Measurements from ENCODE around the gene PHETA1. TPM values are rescaled to one million over a fixed set of nuclear protein-coding genes. Genes with fewer than 3 reads are reported as not detected.

Gene PHETA1
- total RNA-seq, 1 experiment from 2014 or later, result 10.1 TPM

DNA sequence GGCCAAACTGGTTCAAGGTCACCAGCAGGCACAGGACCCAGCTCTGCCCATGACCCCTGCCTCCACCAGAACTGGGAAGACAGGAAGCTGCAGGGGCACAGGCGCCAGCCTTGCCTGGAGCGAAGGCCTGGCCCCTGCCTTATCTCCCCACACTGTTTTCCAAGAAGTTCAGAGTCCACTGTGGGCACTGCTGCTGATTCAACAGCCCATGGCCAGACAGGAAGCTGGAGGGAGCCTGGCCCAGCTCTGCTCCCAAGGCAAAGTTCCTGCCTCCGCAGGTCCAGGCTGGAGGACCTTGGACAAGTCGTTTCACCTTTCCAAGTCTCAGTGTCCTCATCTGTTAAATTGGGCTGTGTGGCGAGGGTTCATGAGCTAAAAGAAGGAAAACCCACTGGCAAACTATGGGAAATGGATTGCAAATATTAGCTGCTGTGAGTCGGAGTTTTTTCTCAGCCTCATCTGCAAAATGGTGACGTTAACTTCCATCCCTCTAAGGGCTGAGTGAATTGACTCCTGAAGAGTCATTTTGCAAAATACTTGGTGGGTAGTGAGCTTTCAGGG, 1.2 kb downstream of the PHETA1 start:
- no peak for DNase-seq
- peaks cover 2% of the 10 kb centered on the region for H3K36me3 ChIP-seq (replicated peaks; ENCODE audit: control insufficient read depth, insufficient read depth, low read length)
- peak overlapping the region; percentile 87; the same call in 1 of the 2 replicates for H3K4me3 ChIP-seq (ENCODE audit: insufficient read depth, low read depth, low read length)
- peaks cover 8% of the 10 kb centered on the region for H3K27me3 ChIP-seq (ENCODE audit: control insufficient read depth, insufficient read depth, low read length)

DNA sequence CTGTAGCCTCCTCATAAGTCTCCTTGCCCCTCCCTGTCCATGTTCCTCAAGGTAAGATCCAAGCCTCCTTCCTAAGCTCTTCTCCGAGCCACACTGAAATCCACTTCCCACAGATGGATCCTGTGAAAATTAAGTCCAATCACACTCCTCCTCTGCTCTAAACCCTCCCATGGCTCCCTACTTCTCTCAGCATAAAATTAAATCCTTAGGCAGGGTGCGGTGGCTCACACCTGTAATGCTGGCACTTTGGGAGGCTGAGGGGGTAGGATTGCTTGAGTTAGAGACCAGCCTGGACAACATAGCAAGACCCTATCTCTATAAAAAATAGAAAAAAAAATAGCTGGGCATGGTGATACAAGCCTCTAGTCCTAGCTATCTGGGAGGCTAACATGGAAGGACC, 2.3 kb downstream of the PHETA1 start:
- DNase-seq, result no peak
- H3K27me3 ChIP-seq (ENCODE audit: control insufficient read depth, insufficient read depth, low read length), result peaks cover 8% of the 10 kb centered on the region
- H3K4me3 ChIP-seq (ENCODE audit: insufficient read depth, low read depth, low read length), result no peak overlapping the region
- H3K36me3 ChIP-seq (replicated peaks; ENCODE audit: control insufficient read depth, insufficient read depth, low read length), result peaks cover 2% of the 10 kb centered on the region

DNA sequence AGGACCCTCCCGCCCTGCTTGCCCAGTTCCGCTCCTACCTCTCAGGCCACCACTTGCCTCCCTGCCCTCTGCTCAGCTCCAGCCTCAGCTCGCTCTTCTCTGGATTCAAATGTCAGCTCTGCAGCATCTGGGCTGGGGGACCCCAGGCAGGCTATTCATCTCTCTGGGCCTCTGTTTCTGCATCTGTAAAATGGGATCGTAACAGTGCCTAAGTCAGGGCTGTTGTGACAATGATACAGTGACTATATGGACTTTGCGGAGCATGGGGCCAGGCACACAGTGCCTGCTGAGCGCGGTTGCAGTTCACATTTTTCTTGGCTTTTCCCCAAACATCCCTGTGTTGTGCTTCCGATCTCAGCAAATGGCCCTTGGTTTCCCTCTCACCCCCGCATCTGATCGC, 2.8 kb downstream of the PHETA1 start:
- Histone ChIP-seq H3K27me3 (ENCODE audit: control insufficient read depth, insufficient read depth, low read length) (peaks cover 8% of the 10 kb centered on the region), H3K4me3 (ENCODE audit: insufficient read depth, low read depth, low read length) (no peak overlapping the region), H3K36me3 (replicated peaks; ENCODE audit: control insufficient read depth, insufficient read depth, low read length) (peaks cover 2% of the 10 kb centered on the region)
- DNase-seq, result no peak

DNA sequence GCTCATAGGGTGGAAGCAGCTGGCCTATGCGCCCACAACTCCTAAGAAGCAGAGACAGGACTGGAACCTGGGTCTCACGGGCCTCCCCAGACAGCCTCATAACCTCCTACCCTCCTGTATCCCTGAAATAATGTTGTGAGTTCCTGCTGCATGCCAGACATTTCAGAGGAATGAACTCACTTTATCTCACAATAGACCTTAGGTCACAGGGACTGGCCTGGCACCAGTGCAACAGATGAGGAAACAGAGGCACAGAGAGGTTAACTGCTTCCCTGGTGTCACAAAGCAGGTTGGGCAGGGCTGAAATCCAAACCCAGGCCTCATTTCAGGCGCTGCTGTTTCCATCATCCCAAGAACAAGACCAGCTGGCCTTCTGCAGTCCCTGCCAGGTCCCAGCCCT, 5.3 kb downstream of the PHETA1 start:
- H3K4me3 ChIP-seq (ENCODE audit: insufficient read depth, low read depth, low read length), result no peak overlapping the region
- H3K36me3 ChIP-seq (replicated peaks; ENCODE audit: control insufficient read depth, insufficient read depth, low read length), result peaks cover 2% of the 10 kb centered on the region
- no peak for DNase-seq
- peaks cover 5% of the 10 kb centered on the region for H3K27me3 ChIP-seq (ENCODE audit: control insufficient read depth, insufficient read depth, low read length)

DNA sequence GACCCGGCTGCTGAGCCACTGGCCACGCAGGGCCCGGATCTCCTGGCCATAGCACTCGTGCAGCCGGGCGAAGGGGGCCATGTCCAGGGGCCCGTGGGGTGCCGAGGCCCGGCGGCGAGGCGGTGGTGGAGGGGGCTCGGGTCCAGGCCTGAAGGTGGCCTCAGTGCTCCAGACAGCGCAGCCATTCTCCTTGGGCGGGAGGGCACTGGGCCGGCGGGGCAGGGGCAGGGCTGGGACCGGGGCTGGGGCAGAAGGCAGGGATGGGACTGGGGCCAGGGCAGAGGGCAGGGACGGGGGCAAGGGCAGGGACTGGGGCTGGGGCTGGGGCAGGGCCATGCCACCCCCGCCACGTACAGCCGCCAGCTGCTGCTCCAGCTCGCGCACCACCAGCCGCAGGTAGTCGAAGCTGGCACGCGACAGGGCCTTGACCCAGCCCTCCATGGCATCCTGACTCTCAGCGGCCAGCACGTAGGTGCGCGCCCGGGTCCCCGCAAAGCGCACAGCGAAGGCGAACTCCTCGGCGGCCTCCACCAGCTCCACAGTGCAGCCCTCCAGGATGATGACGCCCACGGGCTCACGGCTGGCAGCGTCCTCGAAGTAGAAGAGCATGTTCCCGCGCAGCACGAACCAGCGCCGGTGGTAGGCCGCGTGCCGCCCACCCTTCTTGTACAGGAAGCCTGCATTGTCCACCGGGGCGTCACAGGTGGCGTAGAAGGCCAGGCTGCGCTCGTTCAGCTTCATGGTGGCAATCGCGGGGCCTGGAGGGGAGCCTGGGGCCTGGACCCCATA, 6.0 kb downstream of the PHETA1 start:
- no peak for DNase-seq
- no peak overlapping the region for H3K4me3 ChIP-seq (ENCODE audit: insufficient read depth, low read depth, low read length)
- H3K27me3 ChIP-seq (ENCODE audit: control insufficient read depth, insufficient read depth, low read length), result no peaks in the 10 kb centered on the region
- peaks cover 2% of the 10 kb centered on the region for H3K36me3 ChIP-seq (replicated peaks; ENCODE audit: control insufficient read depth, insufficient read depth, low read length)

DNA sequence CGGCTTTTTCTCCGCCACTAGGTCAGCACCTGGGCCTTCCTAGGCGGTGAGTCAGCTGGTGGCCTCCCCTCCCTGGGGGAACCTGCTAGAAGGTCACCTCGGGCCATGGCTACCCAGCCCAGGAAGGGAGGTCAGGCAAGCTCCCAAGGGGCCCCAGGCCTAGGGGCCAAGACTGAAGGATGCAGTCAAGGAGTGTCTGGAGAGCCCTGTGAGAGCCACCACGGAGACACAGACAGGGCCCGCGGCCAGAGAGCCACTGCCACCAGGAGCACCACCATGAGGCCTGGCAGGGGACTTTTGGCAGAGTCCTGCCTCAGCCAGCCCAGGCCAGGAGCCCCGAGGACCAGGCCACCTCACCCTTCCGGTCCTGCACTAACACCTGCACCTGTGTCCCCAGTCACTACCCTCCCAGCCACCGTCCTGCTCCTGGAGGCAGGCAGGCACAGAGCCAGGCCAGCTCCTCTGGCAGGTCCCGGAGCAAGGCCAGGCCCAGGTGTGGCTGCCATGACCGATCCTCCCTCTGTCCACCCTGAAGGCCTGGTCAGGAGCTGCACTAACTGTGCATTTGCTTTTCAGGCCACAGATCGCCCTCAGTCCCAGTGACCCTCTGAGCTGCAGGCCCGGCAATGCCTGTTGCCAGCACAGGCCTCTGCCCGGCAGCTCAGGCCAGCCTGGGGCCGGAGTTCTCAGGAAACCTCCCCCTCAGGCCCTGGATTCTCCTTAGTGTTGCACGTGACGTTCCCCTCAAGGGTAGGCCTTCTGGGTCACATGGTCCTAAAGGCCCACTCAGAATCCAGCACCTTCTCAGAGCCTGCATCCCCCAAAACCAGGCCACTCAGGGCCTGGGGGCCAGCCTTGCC, 6.9 kb downstream of the PHETA1 start:
- no peak for DNase-seq
- Histone ChIP-seq H3K4me3 (ENCODE audit: insufficient read depth, low read depth, low read length) (no peak overlapping the region), H3K27me3 (ENCODE audit: control insufficient read depth, insufficient read depth, low read length) (no peaks in the 10 kb centered on the region), H3K36me3 (replicated peaks; ENCODE audit: control insufficient read depth, insufficient read depth, low read length) (peaks cover 2% of the 10 kb centered on the region)

DNA sequence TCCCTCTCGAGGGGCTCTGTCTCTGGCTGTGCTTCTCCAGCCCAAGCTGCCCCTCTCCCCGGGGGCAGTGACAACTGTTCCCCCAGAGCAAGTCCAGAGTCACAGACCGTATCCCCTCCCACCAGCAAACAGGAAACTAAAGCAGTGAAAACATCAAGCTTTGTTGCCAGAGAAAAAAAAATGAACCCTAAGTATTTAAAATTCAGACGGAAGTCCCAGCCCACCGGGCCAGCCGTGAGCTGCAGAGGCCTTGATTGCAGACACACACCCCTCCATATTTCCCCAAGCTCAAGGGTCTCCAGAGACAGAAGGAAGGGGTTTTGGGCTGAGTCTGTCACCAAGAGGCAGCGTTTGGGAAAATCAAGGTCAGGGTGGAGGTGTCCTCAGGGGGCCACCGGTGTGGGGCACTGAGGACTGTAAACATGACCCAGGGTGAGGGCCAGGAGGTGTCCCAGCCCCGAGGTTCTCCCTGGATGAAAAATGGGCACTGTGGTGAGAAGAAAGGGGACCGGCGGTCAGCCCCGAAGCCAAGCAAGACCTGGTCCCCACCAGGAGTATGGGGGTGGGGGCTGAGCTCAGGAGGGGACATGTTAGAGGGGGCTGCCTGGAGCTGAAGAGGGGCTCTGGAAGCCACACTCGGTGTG, 7.7 kb downstream of the PHETA1 start:
- no peaks in the 10 kb centered on the region for H3K27me3 ChIP-seq (ENCODE audit: control insufficient read depth, insufficient read depth, low read length)
- H3K36me3 ChIP-seq (replicated peaks; ENCODE audit: control insufficient read depth, insufficient read depth, low read length), result peaks cover 2% of the 10 kb centered on the region
- H3K4me3 ChIP-seq (ENCODE audit: insufficient read depth, low read depth, low read length), result no peak overlapping the region
- DNase-seq, result no peak

DNA sequence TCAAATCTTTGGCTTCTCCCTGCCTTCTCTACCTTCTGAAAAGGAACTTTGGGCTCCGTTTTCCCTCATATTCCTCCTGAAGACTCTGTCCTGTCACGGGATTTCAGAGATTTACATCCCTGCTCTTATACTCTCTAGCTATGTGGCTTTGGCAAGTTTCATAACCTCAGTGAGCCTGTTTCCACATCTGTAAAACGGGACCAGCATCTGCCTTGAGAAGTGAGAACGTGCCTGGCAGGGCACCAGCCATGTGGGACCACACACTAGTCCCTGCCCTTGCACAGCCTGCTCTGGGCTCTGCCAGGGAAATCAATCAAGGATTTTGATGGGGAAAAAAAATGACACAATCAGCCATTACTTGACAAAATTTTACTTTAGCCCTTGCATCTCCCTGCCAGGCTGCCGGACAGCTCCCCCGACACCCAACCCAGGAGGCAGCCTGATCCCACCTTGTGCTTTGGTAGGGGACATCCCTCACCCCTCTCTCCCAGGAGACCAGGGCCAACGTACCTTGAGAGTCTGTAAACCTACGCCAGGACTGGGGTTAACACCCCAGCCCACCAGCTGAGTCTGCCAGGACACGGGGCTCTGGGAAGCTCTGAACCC, 8.5 kb downstream of the PHETA1 start:
- H3K27me3 ChIP-seq (ENCODE audit: control insufficient read depth, insufficient read depth, low read length), result no peaks in the 10 kb centered on the region
- peaks cover 2% of the 10 kb centered on the region for H3K36me3 ChIP-seq (replicated peaks; ENCODE audit: control insufficient read depth, insufficient read depth, low read length)
- DNase-seq, result no peak
- H3K4me3 ChIP-seq (ENCODE audit: insufficient read depth, low read depth, low read length), result no peak overlapping the region

DNA sequence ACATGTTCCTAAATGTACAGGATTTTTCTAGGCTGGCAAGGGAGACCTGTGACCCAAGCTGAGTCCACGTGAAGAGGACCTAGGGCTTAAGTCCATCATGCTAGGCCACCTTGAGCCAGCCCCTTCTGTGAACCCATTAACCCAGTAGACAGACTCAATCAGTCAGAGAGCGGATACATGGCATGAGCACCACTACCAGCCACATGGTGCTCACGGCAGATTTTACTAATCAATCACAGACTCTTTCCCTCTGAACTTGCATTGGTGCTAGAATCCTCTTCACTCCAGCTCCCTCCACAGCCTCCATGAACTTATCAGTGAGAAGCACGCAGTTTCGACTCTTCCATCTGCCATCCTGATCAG, 9.0 kb downstream of the PHETA1 start:
- Histone ChIP-seq H3K27me3 (ENCODE audit: control insufficient read depth, insufficient read depth, low read length) (no peaks in the 10 kb centered on the region), H3K4me3 (ENCODE audit: insufficient read depth, low read depth, low read length) (no peak overlapping the region), H3K36me3 (replicated peaks; ENCODE audit: control insufficient read depth, insufficient read depth, low read length) (peaks cover under 1% of the 10 kb centered on the region; the same call in 1 of the 2 replicates)
- DNase-seq, result no peak

DNA sequence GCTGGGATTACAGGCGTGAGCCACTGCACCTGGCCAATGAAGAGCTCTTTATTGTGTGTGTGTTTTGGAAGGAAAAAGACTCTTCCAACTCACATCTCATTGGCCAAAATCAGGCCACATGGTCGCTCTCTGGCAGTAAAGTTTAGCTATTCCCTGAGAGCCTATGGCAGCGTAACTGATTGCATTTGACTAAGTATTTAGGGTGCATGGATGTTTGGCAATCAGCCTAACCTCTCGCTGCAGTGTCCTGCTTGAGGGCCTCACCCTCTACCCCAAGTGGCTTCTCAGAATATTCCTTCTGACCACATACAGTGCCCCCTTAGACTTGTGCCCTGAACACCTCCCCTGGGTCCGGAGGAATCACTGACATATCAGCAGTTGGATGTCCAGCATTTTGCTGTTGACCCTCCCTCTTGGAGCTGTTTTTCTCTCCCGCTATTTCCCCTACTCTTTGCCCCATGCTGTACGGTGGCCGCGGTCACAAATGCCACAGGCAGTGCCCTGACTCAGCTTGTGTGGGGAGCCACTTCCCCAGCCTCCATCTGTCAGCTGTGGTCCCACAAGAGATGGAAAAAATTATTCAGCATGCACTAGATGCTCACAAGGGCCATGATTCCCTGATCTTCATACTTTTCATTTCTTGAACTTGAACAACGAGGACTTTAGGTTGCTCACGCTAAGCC, 9.5 kb downstream of the PHETA1 start:
- no peak for DNase-seq
- Histone ChIP-seq H3K4me3 (ENCODE audit: insufficient read depth, low read depth, low read length) (no peak overlapping the region), H3K36me3 (replicated peaks; ENCODE audit: control insufficient read depth, insufficient read depth, low read length) (no peaks in the 10 kb centered on the region; the same call in 1 of the 2 replicates), H3K27me3 (ENCODE audit: control insufficient read depth, insufficient read depth, low read length) (no peaks in the 10 kb centered on the region)

DNA sequence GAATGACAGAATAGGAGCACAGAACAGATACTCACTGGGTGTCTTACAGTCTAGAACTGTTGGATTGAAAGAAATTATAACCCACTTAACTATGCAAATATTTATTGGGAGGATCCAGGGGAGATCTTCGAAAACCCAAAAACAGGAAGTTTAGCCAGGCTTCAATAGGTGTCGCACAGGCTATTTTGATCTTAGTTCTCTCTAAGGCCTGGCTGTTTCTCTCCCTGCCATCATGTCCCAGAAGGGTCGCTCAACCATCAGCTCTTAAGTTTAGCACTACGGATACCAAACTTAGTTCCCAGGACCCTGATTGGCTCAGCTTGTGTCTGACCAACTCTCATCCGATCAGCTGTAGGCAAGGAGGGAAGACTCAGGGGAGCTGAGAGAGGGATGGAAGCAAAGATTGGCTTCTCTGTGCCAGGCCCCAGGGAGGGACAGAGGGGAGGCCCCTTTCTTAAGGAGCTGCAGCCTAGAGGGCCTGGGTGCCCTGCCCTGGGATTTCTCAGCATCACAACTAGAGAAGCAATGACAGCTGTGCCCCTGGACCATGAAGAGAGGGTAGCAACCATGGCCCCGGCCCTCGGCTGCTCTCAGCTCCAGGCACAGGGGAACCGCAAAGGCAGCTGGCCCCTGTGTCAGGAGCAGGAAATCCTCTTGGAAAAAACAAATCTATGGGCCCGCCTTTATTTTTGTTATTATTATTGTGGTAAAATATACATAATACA, 13.5 kb downstream of the PHETA1 start:
- no peaks in the 10 kb centered on the region for H3K27me3 ChIP-seq (ENCODE audit: control insufficient read depth, insufficient read depth, low read length)
- no peak overlapping the region for H3K4me3 ChIP-seq (ENCODE audit: insufficient read depth, low read depth, low read length)
- no peaks in the 10 kb centered on the region for H3K36me3 ChIP-seq (replicated peaks; ENCODE audit: control insufficient read depth, insufficient read depth, low read length)
- peak; percentile 34 for DNase-seq

DNA sequence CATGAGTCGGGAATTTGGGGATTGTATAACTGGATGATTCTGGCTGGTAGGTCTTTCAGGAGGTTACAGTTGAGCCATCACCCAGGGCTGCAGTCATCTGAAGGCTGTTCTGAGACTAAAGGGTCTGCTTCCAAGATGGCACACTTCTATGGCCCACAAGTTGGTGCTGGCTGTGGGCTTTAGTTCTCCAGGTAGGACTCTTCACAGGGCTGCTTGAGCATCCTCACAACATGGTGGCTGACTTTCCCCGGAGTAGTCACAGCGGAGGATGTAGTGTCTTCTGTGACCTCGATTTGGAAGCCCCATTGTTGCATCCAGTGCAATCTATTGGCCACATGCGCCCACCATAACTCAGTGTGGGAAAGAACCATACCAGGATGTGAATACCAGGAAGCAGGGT, 14.4 kb downstream of the PHETA1 start:
- H3K36me3 ChIP-seq (replicated peaks; ENCODE audit: control insufficient read depth, insufficient read depth, low read length), result no peaks in the 10 kb centered on the region
- no peak for DNase-seq
- H3K27me3 ChIP-seq (ENCODE audit: control insufficient read depth, insufficient read depth, low read length), result no peaks in the 10 kb centered on the region
- no peak overlapping the region for H3K4me3 ChIP-seq (ENCODE audit: insufficient read depth, low read depth, low read length)

DNA sequence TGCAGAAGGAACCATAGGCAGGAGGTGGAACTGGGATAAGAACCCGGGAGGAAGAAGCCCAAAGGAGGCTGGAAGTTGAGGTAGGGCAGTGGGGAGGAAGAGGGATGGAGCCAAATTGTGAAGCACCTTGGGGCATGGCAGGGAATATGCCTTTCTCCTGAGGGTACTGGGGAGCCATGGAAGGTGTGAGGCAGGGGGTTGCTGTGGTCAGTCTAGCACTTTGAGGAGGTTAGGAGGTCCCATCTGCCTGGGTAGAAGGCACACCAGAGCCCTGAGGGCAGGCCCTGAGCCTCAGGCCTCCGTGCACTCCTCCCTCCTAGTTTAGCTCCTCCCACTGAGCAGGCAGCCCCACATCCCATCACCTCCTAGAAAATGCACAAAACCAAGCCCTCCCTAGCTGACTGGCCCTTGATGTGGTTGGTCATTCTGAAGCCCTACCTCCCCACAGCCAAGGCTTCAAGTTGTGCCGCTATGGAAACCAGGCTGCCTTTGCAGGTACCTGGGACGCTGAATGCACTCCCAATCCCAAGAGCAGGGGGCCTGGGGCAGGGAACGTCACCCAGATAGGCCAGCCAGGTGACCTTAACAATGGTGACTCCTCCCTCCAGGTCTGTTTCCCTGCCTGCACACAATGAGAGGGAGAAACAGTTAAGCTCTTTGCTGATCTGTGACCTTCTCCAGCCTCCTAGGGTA, 15.1 kb downstream of the PHETA1 start:
- DNase-seq, result peak; percentile 83
- Histone ChIP-seq H3K4me3 (ENCODE audit: insufficient read depth, low read depth, low read length) (no peak overlapping the region), H3K36me3 (replicated peaks; ENCODE audit: control insufficient read depth, insufficient read depth, low read length) (no peaks in the 10 kb centered on the region), H3K27me3 (ENCODE audit: control insufficient read depth, insufficient read depth, low read length) (no peaks in the 10 kb centered on the region)

All from H7 (cell line).